Osteocyte (in vitro differentiated cells): ENCODE data around the gene TPK1. TPM values are rescaled to one million over a fixed set of nuclear protein-coding genes. Genes with fewer than 3 reads are reported as not detected.
A peak's percentile ranks its signal among the peaks of the same experiment; 100 is the strongest.
"Not testable (repeated sequence)": the region's sequence is repeated elsewhere in the genome, so short reads cannot be mapped to it uniquely, and the experiment has no call there.

ENCODE experiments used
- DNase-seq: peaks from one replicate; pipeline ENCODE4 v3.0.0; 2021; ENCODE audit warnings: mixed read lengths; ENCODE audit not compliant: unreplicated experiment; ENCODE audit errors: extremely low spot score
- H3K27ac Mint-ChIP-seq: one replicate; pipeline ENCODE4 v1.8.0; 2021; ENCODE audit warnings: mild to moderate bottlenecking, mixed read lengths; ENCODE audit not compliant: unreplicated experiment
- H3K27me3 Mint-ChIP-seq: one replicate; pipeline ENCODE4 v1.8.0; 2021; ENCODE audit warnings: mixed read lengths; ENCODE audit not compliant: unreplicated experiment
- H3K36me3 Mint-ChIP-seq: one replicate; pipeline ENCODE4 v1.8.0; 2021; ENCODE audit warnings: mixed read lengths; ENCODE audit not compliant: unreplicated experiment
- H3K4me1 Mint-ChIP-seq: one replicate; pipeline ENCODE4 v1.8.0; 2021; ENCODE audit warnings: mixed read lengths; ENCODE audit not compliant: unreplicated experiment
- H3K4me3 Mint-ChIP-seq: one replicate; pipeline ENCODE4 v1.8.0; 2021; ENCODE audit warnings: mild to moderate bottlenecking, moderate library complexity, mixed read lengths; ENCODE audit not compliant: unreplicated experiment
- H3K9me3 Mint-ChIP-seq: one replicate; pipeline ENCODE4 v1.8.0; 2021; ENCODE audit warnings: mixed read lengths; ENCODE audit not compliant: unreplicated experiment
- CTCF ChIP-seq: fragments of 200-600 bp; sonication (generic); IDR thresholded peaks from 2 replicates; pipeline ENCODE4 v1.5.0; 2021; ENCODE audit warnings: antibody characterized with exemption, mild to moderate bottlenecking, moderate library complexity
- total RNA-seq: library from RNA; stranded (reverse); gene quantifications from 2 replicates; pipeline ENCODE4 v1.2.1, GENCODE V29; 2021

TPK1 gene
- total RNA-seq, 1 donor from 2014 or later: 5.6 TPM

- no peak for TF ChIP-seq CTCF
- Mint-ChIP-seq H3K27ac (no peak overlapping the region), H3K9me3 (no peaks in the 10 kb centered on the region), H3K27me3 (no peaks in the 10 kb centered on the region), H3K4me1 (no peaks in the 10 kb centered on the region), H3K36me3 (no peaks in the 10 kb centered on the region), H3K4me3 (no peak overlapping the region)
- no peak for DNase-seq
Observed at GRCh38 chr7:144439717-144440205, 396.1 kb downstream of the TPK1 start.

- no peaks in the 10 kb centered on the region for H3K36me3 Mint-ChIP-seq
- H3K27ac Mint-ChIP-seq: no peak overlapping the region
- no peak overlapping the region for H3K4me3 Mint-ChIP-seq
- no peaks in the 10 kb centered on the region for H3K9me3 Mint-ChIP-seq
- H3K4me1 Mint-ChIP-seq: no peaks in the 10 kb centered on the region
- no peak for DNase-seq
- TF ChIP-seq CTCF: no peak
- no peaks in the 10 kb centered on the region for H3K27me3 Mint-ChIP-seq
Observed at GRCh38 chr7:144438759-144439158, 397.1 kb downstream of the TPK1 start.

DNA sequence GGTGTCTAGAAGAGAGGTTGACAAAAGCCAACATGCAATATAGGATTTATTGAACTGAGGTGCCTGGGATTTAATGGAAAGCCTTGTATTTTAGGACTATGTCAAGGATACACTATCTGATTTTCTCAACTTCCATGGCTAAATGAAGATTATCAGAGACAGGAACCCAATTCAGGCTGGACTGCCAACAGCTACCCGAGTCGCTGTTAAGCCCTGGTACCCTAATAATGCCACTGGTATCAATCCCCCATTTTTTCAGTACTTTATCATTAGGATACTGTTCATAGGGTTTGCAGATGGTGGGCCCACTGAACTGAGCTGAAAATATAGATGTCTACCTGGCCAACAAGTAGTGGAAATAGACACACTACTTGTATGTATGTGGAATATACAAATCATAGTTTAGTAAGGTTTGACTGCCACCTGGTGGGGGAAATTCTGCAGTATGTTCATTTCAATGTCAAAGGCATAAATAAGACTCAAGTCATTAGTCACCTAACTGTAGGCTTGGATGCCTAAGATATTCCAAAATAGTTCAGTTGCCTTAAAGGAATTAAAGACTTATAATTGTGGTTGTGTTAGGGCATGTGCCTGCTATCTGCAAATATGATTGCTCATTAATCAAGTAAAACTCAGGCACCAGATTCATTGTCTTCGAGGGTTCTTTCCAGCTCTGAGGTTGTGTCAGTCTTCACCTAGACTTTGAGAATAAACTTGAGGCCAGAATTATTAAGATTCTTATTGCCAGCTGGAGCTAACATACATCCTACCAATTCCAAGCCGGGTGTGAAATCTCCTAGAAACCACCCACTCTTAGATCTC, 398.3 kb downstream of the TPK1 start:
- TF ChIP-seq CTCF: peak; percentile 64
- no peaks in the 10 kb centered on the region for H3K9me3 Mint-ChIP-seq
- H3K4me3 Mint-ChIP-seq: no peak overlapping the region
- no peak overlapping the region for H3K27ac Mint-ChIP-seq
- no peaks in the 10 kb centered on the region for H3K27me3 Mint-ChIP-seq
- no peaks in the 10 kb centered on the region for H3K36me3 Mint-ChIP-seq
- DNase-seq: no peak
- H3K4me1 Mint-ChIP-seq: no peaks in the 10 kb centered on the region

GRCh38 chr7:144436500-144436899, 399.4 kb downstream of the TPK1 start:
- H3K4me1 Mint-ChIP-seq: no peaks in the 10 kb centered on the region
- DNase-seq: no peak
- no peak for TF ChIP-seq CTCF
- H3K4me3 Mint-ChIP-seq: no peak overlapping the region
- H3K27ac Mint-ChIP-seq: no peak overlapping the region
- H3K27me3 Mint-ChIP-seq: no peaks in the 10 kb centered on the region
- no peaks in the 10 kb centered on the region for H3K9me3 Mint-ChIP-seq
- no peaks in the 10 kb centered on the region for H3K36me3 Mint-ChIP-seq

DNA sequence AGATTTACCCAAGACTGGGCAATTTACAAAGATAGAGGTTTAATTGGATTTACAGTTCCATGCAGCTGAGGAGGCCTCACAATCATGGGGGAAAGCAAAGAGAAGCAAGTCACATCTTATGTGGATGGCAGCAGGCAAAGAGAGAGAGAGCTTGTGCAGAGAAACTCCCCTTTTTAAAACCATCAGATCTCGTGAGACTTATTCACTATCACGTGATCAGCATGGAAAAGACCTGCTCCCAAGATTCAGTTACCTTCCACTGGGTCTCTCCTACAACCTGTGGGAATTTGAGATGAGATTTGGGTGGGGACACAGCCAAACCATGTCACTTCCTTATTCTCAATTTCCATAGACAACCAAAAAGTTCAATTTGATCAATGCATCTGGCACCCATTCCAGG, 407.4 kb downstream of the TPK1 start:
- Mint-ChIP-seq H3K27ac (no peak overlapping the region), H3K4me1 (no peaks in the 10 kb centered on the region), H3K36me3 (no peaks in the 10 kb centered on the region), H3K4me3 (no peak overlapping the region), H3K9me3 (peaks cover 22% of the 10 kb centered on the region), H3K27me3 (no peaks in the 10 kb centered on the region)
- no peak for DNase-seq
- no peak for TF ChIP-seq CTCF

- not testable (repeated sequence) for H3K27me3 Mint-ChIP-seq, H3K36me3 Mint-ChIP-seq, H3K27ac Mint-ChIP-seq, DNase-seq, H3K4me1 Mint-ChIP-seq, H3K4me3 Mint-ChIP-seq
- peaks cover 25% of the 10 kb centered on the region for H3K9me3 Mint-ChIP-seq
Observed at GRCh38 chr7:144427539-144427938, 408.3 kb downstream of the TPK1 start.

DNA sequence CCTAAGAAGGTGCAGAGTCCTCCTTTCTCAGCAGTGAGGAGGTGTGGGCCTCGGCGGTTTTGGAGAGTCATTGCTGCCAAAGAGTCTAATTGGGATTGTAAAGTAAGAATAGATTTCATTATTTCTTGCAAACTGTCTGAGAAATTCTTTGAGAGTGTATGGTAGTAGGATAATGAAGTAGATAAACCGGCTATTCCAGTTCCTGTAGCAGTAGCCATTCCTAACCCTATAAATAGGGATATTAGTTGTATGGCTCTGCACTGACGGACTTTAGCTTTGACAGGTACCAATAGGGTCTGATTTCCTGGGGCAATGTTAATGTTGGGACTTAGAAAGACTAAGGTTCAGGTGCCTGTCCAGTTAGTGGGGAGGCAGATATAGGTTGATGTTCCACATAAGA, 416.9 kb downstream of the TPK1 start:
- not testable (repeated sequence) for H3K27me3 Mint-ChIP-seq, H3K4me3 Mint-ChIP-seq, H3K4me1 Mint-ChIP-seq, H3K27ac Mint-ChIP-seq, DNase-seq, H3K36me3 Mint-ChIP-seq
- peaks cover 15% of the 10 kb centered on the region for H3K9me3 Mint-ChIP-seq
